GM12865 (cell line): Measurements from ENCODE around the gene EEFSEC.

Source experiments
- DNase-seq: peaks from one replicate; pipeline ENCODE4 v3.0.0; 2010; ENCODE audit warnings: low read depth
- H3K4me3 ChIP-seq: 2 replicates; pipeline ENCODE4 v1.5.1; 2011; ENCODE audit warnings: mild to moderate bottlenecking, low read depth, low read length, control low read depth
- CTCF ChIP-seq: IDR thresholded peaks from 2 replicates; pipeline ENCODE4 v1.5.1; 2011; ENCODE audit warnings: low read length, control low read depth, low read depth, inconsistent platforms; ENCODE audit not compliant: insufficient read depth; ENCODE audit errors: missing control alignments

Gene EEFSEC

GRCh38 chr3:128235207-128235926 is 82.1 kb downstream of the EEFSEC start:
- H3K4me3 ChIP-seq, result no peak overlapping the region
- no peak for DNase-seq
- TF ChIP-seq CTCF, result no peak

GRCh38 chr3:128236657-128237056 is 83.4 kb downstream of the EEFSEC start:
- H3K4me3 ChIP-seq, result no peak overlapping the region
- DNase-seq, result no peak
- TF ChIP-seq CTCF, result no peak

- H3K4me3 ChIP-seq, result no peak overlapping the region
- DNase-seq, result no peak
- TF ChIP-seq CTCF, result no peak
These were observed 84.3 kb downstream of the EEFSEC start for GRCh38 chr3:128237348-128238183.

GRCh38 chr3:128238184-128238489 is 84.9 kb downstream of the EEFSEC start:
- DNase-seq, result no peak
- H3K4me3 ChIP-seq, result no peak overlapping the region
- no peak for TF ChIP-seq CTCF

DNA sequence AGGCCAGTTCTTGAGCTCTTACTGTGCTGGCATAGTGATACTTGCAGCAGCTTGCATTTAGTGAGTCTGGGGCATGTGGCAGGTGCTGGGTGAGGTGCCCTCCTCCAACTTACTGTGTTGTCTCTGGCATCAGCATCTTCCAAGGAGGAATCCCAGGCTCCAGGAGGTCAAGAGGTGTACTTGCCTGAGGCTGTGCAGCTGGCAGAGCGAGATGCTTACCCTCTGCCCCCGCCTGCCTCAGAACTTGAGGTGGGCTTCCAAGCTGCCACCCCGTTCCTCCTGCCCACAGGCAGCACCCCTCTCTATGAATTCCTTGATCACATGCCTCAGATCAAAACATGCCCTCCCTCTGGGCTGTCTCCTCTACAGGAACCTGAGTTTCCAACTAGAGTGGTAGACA is 86.0 kb downstream of the EEFSEC start:
- H3K4me3 ChIP-seq, result no peak overlapping the region
- no peak for TF ChIP-seq CTCF
- DNase-seq, result no peak

DNA sequence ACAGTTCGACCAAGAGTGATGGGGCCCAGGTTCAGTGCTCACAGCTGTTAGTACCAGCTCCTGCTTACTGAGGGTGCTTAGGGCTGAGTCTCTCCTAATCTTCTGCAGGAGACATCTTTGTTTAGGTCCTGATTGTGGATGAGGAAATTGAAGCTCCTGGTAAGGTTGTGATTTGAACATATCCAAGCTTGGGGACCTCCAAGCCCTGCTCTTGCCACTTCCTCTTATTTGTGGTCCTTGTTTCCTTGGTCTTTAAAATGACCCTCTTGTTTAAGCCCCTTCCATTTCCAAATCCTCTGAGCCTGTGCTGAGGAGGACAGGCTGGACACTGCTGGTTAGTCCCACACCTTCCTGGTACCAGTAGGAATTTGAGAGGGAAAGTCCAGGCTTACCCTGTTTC is 87.0 kb downstream of the EEFSEC start:
- DNase-seq, result no peak
- no peak overlapping the region for H3K4me3 ChIP-seq
- no peak for TF ChIP-seq CTCF
